ENCODE data around the gene DYNC2LI1. TPM values are rescaled to one million over a fixed set of nuclear protein-coding genes. Genes with fewer than 3 reads are reported as not detected.

Gene DYNC2LI1
- polyA plus RNA-seq, 1 donor (not counting 4 experiments of a cell fraction or from before 2014, with no cell fraction given), result 29.9 TPM

DNA sequence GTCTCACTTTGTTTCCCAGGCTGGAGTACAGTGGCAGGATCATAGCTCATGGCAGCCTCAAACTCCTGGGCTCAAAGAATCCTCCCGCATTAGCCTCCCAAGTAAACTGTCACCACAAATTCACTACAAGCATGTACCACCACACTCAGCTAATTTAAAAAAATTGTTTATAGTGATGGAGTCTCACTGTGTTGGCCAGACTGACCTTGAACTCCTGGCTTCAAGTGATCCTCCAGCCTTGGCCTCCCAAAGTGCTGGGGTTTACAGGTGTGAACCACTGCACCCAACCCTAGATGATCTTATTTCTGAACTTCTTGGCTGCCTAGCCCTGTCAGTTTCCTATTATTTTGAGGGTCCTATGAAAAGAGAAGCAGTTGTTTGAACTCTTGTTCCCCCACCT lies 14.8 kb downstream of the DYNC2LI1 start:
- H3K27ac ChIP-seq (ENCODE audit: control insufficient read depth, insufficient read depth, low read length), result no peak overlapping the region
- H4K20me1 ChIP-seq (ENCODE audit: control insufficient read depth, extremely low read depth, insufficient read depth, low read length), result no peaks in the 10 kb centered on the region
- no peaks in the 10 kb centered on the region for H3K9me1 ChIP-seq (ENCODE audit: control insufficient read depth, extremely low read depth, insufficient read depth, low read length)
- no peaks in the 10 kb centered on the region for H3K27me3 ChIP-seq (ENCODE audit: control insufficient read depth, extremely low read depth, insufficient read depth, low read length)
- H3K4me3 ChIP-seq (ENCODE audit: control insufficient read depth in 2 of 3, extremely low read depth in 1 of 3, insufficient read depth in 2 of 3, low read depth in 1 of 3, low read length in 3 of 3), result no peak overlapping the region
- no peak overlapping the region for H3K4me2 ChIP-seq (ENCODE audit: control insufficient read depth, extremely low read depth, insufficient read depth, low read depth, low read length)
- no peak for DNase-seq (ENCODE audit: low read depth, low spot score)
- H3K79me2 ChIP-seq (ENCODE audit: control insufficient read depth, insufficient read depth, low read length), result no peaks in the 10 kb centered on the region
- H3K36me3 ChIP-seq (ENCODE audit: control insufficient read depth in 2 of 2, extremely low read depth in 1 of 2, insufficient read depth in 2 of 2, low read length in 2 of 2), result peaks cover 3 to 12% of the 10 kb centered on the region in 2 experiments
- no peaks in the 10 kb centered on the region for H3K9me3 ChIP-seq (ENCODE audit: control insufficient read depth, low read depth, low read length)
- no peak overlapping the region for H3K9ac ChIP-seq (ENCODE audit: control insufficient read depth, extremely low read depth, insufficient read depth, low read length)
- no peak overlapping the region for H2AFZ ChIP-seq (ENCODE audit: control insufficient read depth, low read length)
- dilution Hi-C loops (cut with MboI; ENCODE audit: extremely low pct_ligation_motif_present, low sequenced_read_pairs), result no loop called here
- H3K4me1 ChIP-seq (ENCODE audit: control insufficient read depth, extremely low read depth, insufficient read depth, low read length), result no peaks in the 10 kb centered on the region
- FAIRE-seq, result no peak
- TF ChIP-seq EZH2 (IDR thresholded peaks at IDR 0.05; ENCODE audit: low read length), result no peak
- TF ChIP-seq, protein P1, sequence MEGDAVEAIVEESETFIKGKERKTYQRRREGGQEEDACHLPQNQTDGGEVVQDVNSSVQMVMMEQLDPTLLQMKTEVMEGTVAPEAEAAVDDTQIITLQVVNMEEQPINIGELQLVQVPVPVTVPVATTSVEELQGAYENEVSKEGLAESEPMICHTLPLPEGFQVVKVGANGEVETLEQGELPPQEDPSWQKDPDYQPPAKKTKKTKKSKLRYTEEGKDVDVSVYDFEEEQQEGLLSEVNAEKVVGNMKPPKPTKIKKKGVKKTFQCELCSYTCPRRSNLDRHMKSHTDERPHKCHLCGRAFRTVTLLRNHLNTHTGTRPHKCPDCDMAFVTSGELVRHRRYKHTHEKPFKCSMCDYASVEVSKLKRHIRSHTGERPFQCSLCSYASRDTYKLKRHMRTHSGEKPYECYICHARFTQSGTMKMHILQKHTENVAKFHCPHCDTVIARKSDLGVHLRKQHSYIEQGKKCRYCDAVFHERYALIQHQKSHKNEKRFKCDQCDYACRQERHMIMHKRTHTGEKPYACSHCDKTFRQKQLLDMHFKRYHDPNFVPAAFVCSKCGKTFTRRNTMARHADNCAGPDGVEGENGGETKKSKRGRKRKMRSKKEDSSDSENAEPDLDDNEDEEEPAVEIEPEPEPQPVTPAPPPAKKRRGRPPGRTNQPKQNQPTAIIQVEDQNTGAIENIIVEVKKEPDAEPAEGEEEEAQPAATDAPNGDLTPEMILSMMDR (optimal IDR thresholded peaks at IDR 0.05 in 1 of 3, IDR thresholded peaks at IDR 0.05 in 1 of 3, conservative IDR thresholded peaks at IDR 0.05 in 1 of 3; ENCODE audit: extremely low read depth in 1 of 3, insufficient read depth in 2 of 3, low read length in 3 of 3), result no peak

GRCh38 chr2:43790147-43790546 lies 16.3 kb downstream of the DYNC2LI1 start:
- dilution Hi-C loops (cut with MboI; ENCODE audit: extremely low pct_ligation_motif_present, low sequenced_read_pairs), result no loop called here
- Histone ChIP-seq H3K9me1 (ENCODE audit: control insufficient read depth, extremely low read depth, insufficient read depth, low read length) (no peaks in the 10 kb centered on the region), H3K27me3 (ENCODE audit: control insufficient read depth, extremely low read depth, insufficient read depth, low read length) (no peaks in the 10 kb centered on the region), H3K4me1 (ENCODE audit: control insufficient read depth, extremely low read depth, insufficient read depth, low read length) (no peaks in the 10 kb centered on the region), H3K9ac (ENCODE audit: control insufficient read depth, extremely low read depth, insufficient read depth, low read length) (no peak overlapping the region), H2AFZ (ENCODE audit: control insufficient read depth, low read length) (no peak overlapping the region), H3K4me2 (ENCODE audit: control insufficient read depth, extremely low read depth, insufficient read depth, low read depth, low read length) (no peak overlapping the region), H4K20me1 (ENCODE audit: control insufficient read depth, extremely low read depth, insufficient read depth, low read length) (no peaks in the 10 kb centered on the region), H3K36me3 (ENCODE audit: control insufficient read depth in 2 of 2, extremely low read depth in 1 of 2, insufficient read depth in 2 of 2, low read length in 2 of 2) (peaks cover 3 to 12% of the 10 kb centered on the region in 2 experiments), H3K4me3 (ENCODE audit: control insufficient read depth in 2 of 3, extremely low read depth in 1 of 3, insufficient read depth in 2 of 3, low read depth in 1 of 3, low read length in 3 of 3) (no peak overlapping the region), H3K79me2 (ENCODE audit: control insufficient read depth, insufficient read depth, low read length) (no peaks in the 10 kb centered on the region), H3K27ac (ENCODE audit: control insufficient read depth, insufficient read depth, low read length) (no peak overlapping the region), H3K9me3 (ENCODE audit: control insufficient read depth, low read depth, low read length) (no peaks in the 10 kb centered on the region)
- FAIRE-seq, result no peak
- no peak for TF ChIP-seq EZH2 (IDR thresholded peaks at IDR 0.05; ENCODE audit: low read length)
- TF ChIP-seq, protein P1 (optimal IDR thresholded peaks at IDR 0.05 in 1 of 3, IDR thresholded peaks at IDR 0.05 in 1 of 3, conservative IDR thresholded peaks at IDR 0.05 in 1 of 3; ENCODE audit: extremely low read depth in 1 of 3, insufficient read depth in 2 of 3, low read length in 3 of 3), result no peak
- DNase-seq (ENCODE audit: low read depth, low spot score), result no peak
